Measurements from ENCODE around the gene CCDC34. TPM values are rescaled to one million over a fixed set of nuclear protein-coding genes. Genes with fewer than 3 reads are reported as not detected.

The CCDC34 gene
- total RNA-seq, 1 donor = 3.5 TPM

DNA sequence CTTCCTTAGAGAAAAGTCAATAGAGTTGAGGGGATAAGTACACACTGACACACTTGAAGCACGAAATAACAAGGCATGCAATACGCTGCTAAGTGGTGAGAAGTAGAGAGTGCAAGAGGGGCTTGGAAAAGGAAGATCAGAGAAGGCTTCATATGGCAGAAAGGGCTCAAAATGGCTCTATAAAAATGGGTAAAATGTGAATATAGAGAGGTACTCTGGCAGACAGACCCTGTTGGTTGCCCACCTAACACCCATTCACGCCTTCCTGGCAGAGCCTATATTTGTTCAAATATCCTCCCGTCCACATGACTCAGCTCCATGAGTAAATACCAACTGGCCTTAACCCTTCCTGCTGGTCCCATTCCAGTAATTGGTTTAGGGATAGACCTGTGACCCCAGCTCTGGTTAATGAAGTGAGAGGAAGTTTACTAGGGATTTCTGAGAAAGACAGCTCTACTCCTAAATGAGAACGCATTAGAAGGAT, 38.9 kb upstream of the CCDC34 start:
- TF ChIP-seq CTCF (IDR thresholded peaks at IDR 0.05; ENCODE audit: insufficient read depth, low read depth, low read length) = no peak
- DNase-seq (ENCODE audit: low read depth) = no peak
- H3K4me3 ChIP-seq (ENCODE audit: low read depth, low read length) = no peak overlapping the region

GRCh38 chr11:27401280-27401832, 38.3 kb upstream of the CCDC34 start:
- DNase-seq (ENCODE audit: low read depth) = no peak
- no peak for TF ChIP-seq CTCF (IDR thresholded peaks at IDR 0.05; ENCODE audit: insufficient read depth, low read depth, low read length)
- H3K4me3 ChIP-seq (ENCODE audit: low read depth, low read length) = no peak overlapping the region

GRCh38 chr11:27398400-27398770, 35.4 kb upstream of the CCDC34 start:
- H3K4me3 ChIP-seq (ENCODE audit: low read depth, low read length) = no peak overlapping the region
- DNase-seq (ENCODE audit: low read depth) = no peak
- TF ChIP-seq CTCF (IDR thresholded peaks at IDR 0.05; ENCODE audit: insufficient read depth, low read depth, low read length) = no peak

GRCh38 chr11:27397624-27398399, 34.8 kb upstream of the CCDC34 start:
- no peak for TF ChIP-seq CTCF (IDR thresholded peaks at IDR 0.05; ENCODE audit: insufficient read depth, low read depth, low read length)
- H3K4me3 ChIP-seq (ENCODE audit: low read depth, low read length) = no peak overlapping the region
- no peak for DNase-seq (ENCODE audit: low read depth)

DNA sequence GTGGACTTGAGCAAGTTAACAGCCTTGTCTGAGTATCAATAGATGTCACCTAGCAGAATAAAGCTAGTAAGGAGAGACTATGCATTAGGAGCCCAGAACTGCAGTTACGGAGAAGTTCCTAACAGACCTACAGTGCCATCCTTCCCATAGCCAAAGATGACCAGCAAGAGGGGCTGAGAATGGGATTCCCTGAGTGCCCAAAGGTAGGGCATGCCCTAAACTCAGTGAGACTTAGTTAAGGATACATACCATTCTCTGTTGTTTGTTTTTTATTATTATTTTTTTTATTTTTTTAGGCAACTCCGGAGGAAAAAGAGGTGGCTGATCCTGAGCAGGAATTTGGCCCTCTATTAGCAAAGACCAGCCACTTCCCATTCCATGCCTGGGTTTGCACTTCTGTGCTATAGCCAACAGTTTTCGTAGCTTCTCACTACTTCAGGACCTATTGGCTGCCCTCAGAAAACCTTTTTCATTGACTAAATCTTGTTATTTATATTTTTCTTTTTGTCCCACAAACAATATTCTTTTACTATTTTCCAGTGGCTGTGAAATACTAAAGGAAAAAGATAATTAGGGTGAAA, 33.3 kb upstream of the CCDC34 start:
- no peak for TF ChIP-seq CTCF (IDR thresholded peaks at IDR 0.05; ENCODE audit: insufficient read depth, low read depth, low read length)
- no peak for DNase-seq (ENCODE audit: low read depth)
- H3K4me3 ChIP-seq (ENCODE audit: low read depth, low read length) = no peak overlapping the region

DNA sequence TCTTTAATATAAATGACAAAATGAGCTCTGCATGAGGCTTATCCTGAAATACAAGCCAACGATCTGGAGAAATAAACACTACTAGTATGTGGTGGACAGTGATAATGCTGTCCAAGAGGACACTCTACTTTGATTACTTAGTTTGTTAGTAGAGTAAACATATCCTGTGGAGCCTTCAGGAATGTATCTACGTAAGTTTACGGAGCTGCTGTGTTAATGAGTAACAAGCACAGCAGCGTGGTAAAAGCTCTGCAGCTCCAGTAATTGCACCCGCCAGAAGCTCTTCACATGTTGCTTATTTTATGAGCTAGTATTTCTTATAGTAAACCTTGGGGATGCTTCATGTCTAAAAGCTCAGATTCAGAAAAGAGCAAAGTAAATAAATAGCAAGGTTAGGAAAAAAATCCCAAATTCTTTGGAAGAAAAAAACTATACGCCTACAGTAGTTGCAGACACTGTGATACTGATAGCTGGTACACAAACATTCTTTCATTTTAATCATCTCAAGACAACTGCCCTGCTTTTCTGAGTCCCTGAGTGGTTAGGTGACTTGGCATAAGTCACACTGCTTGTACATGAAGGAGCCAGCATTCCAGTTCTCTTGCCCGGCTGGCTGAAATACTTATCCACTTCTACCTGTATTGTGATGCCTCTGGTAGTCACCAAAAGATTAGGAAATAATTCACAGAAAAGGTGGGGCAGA, 32.7 kb upstream of the CCDC34 start:
- no peak overlapping the region for H3K4me3 ChIP-seq (ENCODE audit: low read depth, low read length)
- DNase-seq (ENCODE audit: low read depth) = peak; percentile 88
- TF ChIP-seq CTCF (IDR thresholded peaks at IDR 0.05; ENCODE audit: insufficient read depth, low read depth, low read length) = no peak
